Measurements from ENCODE around the gene RNF208. TPM values are rescaled to one million over a fixed set of nuclear protein-coding genes. Genes with fewer than 3 reads are reported as not detected.

Gene RNF208
- total RNA-seq, 4 donors from 2014 or later: 1.2 to 4.2 (median 2.4) TPM

DNA sequence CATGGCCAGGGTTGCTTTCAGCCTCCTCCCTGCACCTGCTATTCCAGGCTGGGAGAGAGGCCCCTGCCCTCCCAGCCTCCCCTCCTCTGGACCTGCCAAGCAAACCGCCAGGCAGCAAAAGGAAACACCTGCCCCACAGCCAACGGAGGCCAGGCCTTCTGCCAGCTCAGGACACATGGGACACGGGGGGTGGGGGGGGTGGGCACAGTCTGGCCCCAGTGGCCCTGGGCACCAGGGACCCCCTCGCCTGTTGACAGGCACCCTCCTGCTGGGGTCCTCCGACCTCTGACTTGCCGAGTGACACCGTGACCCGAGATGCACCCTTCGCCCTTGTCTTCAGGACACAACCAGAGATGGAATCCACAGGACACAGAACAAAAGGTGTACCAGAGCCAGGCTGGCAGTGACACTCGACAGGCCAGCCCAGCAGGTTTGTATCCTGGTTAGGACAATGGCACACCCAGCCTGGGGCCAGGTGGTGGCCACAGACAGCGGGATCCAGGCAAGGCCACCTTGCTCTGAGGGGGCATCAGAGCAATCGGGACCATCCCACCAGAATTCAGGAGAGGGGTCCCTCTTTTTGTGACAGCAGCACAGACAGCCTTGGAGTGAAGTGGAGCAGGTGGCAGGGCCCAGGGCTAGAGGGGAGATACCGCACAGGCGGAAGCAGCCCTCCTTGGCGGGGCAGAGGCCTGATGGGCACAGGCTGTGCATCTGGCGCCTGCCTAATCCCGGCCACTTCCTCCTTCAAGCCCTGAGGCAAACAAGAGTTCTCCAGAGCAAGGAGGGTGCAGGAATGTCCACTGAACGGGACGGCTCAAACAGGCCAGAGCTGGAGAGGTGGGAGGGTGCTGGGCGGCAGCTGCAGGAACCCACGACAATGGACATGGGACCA lies 48.9 kb downstream of the RNF208 start:
- WGBS: 52% methylated on average over 8 of the region's 21 CpGs
- Histone ChIP-seq H3K27me3 (peaks cover 6 to 61% (median 24%) of the 10 kb centered on the region in 4 donors), H3K36me3 (peaks cover 0 to 14% (median 9%) of the 10 kb centered on the region in 4 donors), H3K27ac (replicated peaks in 1 of 4) (no peak overlapping the region), H3K9me3 (no peaks in the 10 kb centered on the region), H3K4me1 (peaks cover 18 to 30% (median 24%) of the 10 kb centered on the region in 4 donors), H3K4me3 (no peak overlapping the region)
- DNase-seq (ENCODE audit: extremely low spot score): no peak
- TF ChIP-seq, protein P1, sequence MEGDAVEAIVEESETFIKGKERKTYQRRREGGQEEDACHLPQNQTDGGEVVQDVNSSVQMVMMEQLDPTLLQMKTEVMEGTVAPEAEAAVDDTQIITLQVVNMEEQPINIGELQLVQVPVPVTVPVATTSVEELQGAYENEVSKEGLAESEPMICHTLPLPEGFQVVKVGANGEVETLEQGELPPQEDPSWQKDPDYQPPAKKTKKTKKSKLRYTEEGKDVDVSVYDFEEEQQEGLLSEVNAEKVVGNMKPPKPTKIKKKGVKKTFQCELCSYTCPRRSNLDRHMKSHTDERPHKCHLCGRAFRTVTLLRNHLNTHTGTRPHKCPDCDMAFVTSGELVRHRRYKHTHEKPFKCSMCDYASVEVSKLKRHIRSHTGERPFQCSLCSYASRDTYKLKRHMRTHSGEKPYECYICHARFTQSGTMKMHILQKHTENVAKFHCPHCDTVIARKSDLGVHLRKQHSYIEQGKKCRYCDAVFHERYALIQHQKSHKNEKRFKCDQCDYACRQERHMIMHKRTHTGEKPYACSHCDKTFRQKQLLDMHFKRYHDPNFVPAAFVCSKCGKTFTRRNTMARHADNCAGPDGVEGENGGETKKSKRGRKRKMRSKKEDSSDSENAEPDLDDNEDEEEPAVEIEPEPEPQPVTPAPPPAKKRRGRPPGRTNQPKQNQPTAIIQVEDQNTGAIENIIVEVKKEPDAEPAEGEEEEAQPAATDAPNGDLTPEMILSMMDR (IDR thresholded peaks at IDR 0.05): no peak
- TF ChIP-seq EP300 (IDR thresholded peaks at IDR 0.05) (no peak), POLR2A (IDR thresholded peaks at IDR 0.05; ENCODE audit: low read depth) (no peak), POLR2AphosphoS5 (IDR thresholded peaks at IDR 0.05) (no peak)
- intact Hi-C loops (cut with DNase I): no loop called here

DNA sequence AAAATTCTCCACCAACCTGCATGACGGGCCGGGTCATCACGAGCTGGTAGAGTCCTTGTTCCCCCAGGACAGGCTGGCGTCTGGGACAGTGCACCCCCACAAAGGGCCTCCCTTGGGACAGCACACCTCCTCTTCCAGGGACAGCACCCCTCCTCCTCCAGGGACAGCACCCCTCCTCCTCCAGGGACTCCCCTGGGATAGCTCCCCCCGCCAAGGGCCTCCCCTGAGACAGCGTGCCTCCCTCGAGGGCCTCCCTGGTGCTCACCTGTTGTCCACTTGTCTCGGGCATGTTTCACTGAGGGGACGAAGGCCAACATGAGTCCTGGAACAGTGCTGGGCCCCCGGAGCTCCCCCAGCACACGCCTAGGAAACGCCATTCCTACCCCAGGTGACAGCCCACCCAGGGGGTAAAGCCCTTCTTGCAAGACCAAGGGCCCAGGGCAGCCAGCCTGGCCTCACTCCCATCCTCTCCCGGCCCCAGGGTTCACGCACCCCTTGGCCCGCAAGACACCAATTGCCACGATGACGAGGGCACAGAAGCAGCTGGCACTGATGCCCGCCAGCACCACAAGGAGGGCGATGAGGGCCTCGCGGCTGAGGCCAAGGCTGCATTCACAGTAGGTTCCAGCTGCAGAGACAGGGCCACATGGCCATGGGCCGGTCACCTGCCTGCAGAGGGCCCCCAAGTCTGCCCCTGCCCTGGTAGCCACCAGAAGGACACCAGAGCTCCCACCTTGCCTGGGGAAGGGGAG lies 50.7 kb downstream of the RNF208 start:
- H3K27me3 ChIP-seq: peaks cover 6 to 79% (median 43%) of the 10 kb centered on the region in 4 donors
- WGBS: 89% methylated on average over 17 of the region's 22 CpGs

DNA sequence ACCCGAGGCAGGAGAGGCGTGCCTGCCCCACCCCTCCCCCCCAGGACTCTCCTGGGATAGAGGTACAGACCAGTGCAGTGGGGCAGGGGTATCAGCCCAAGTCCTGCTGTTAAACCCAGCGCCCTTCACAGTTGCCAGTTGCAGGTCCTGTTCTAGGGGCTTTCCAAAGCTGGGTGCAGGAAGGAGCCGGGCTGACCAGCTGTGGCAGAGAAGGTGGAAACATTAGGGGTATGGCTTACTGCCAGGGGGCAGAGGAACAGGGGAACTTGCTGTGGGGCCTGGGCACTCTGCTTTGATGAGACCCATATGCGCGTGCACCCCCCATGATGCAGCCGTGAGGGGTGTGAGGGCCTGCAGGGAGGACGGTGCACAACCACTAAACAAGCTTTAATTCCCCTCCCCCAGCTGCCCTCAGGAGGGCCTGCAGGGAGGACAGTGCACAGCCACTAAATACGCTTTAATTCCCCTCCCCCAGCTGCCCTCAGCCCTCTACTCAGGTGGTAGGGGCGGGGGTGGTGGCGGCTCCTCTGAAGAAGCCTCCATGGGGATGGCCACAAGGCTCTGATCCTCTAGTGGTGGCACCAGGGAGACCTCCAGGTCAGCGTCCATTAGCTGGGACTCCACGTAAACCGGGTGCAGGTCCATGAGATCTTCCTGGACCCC lies 51.4 kb downstream of the RNF208 start:
- Histone ChIP-seq H3K4me3 (no peak overlapping the region), H3K9me3 (no peaks in the 10 kb centered on the region), H3K27me3 (peaks cover 6 to 86% (median 50%) of the 10 kb centered on the region in 4 donors), H3K4me1 (peaks cover 27 to 46% (median 33%) of the 10 kb centered on the region in 4 donors), H3K36me3 (no peaks in the 10 kb centered on the region), H3K27ac (replicated peaks in 1 of 4) (no peak overlapping the region)
- no peak for DNase-seq (ENCODE audit: extremely low spot score)
- intact Hi-C loops (cut with DNase I): no loop called here
- no peak for TF ChIP-seq POLR2AphosphoS5 (IDR thresholded peaks at IDR 0.05)
- TF ChIP-seq POLR2A (IDR thresholded peaks at IDR 0.05; ENCODE audit: low read depth): no peak
- no peak for TF ChIP-seq EP300 (IDR thresholded peaks at IDR 0.05)
- TF ChIP-seq, protein P1 (IDR thresholded peaks at IDR 0.05): no peak
- 34% methylated on average over 10 of the region's 14 CpGs for WGBS

More for the DNA sequence above, 50.7 kb downstream of the RNF208 start:
- Histone ChIP-seq H3K27ac (replicated peaks in 1 of 4) (no peak overlapping the region), H3K36me3 (no peaks in the 10 kb centered on the region), H3K4me3 (no peak overlapping the region), H3K4me1 (peaks cover 27 to 46% (median 33%) of the 10 kb centered on the region in 4 donors), H3K9me3 (no peaks in the 10 kb centered on the region)
- no peak for DNase-seq (ENCODE audit: extremely low spot score)
- intact Hi-C loops (cut with DNase I): no loop called here
- TF ChIP-seq EP300 (IDR thresholded peaks at IDR 0.05): no peak
- no peak for TF ChIP-seq POLR2AphosphoS5 (IDR thresholded peaks at IDR 0.05)
- TF ChIP-seq, protein P1 (IDR thresholded peaks at IDR 0.05): no peak
- TF ChIP-seq POLR2A (IDR thresholded peaks at IDR 0.05; ENCODE audit: low read depth): no peak

Other genes with a start within 250 kb of the RNF208 start
- 10 to 100 TPM; 10.4 to 77.9 (median 51.6) TPM for gene PTGDS, start 244.7 kb downstream of the RNF208 start, total RNA-seq
- under 1 TPM in 3 of 4 donors, not detected in 1; 0.11 to 0.42 (median 0.39) TPM for gene LCNL1, start 239.2 kb downstream of the RNF208 start, total RNA-seq
- 10 to 100 TPM; 28.8 to 39.9 (median 37.8) TPM for gene PAXX, start 229.8 kb downstream of the RNF208 start, total RNA-seq
- gene CLIC3, start 225.7 kb downstream of the RNF208 start, total RNA-seq: 1 to 10 TPM in 2 of 4 donors, not detected in 2; 1.4 to 2.5 TPM
- 10 to 100 TPM; 17.4 to 30.9 (median 21.6) TPM for gene ABCA2, start 194.0 kb downstream of the RNF208 start, total RNA-seq
- gene FUT7, start 190.2 kb downstream of the RNF208 start, total RNA-seq: under 1 TPM in 2 of 4 donors, not detected in 2; 0.32 to 0.83 TPM
- 100 to 1,000 TPM in 2 of 4 donors, 10 to 100 TPM in 2; 45.3 to 119 (median 91.5) TPM for gene NPDC1, start 176.1 kb downstream of the RNF208 start, total RNA-seq
- gene ENTPD2, start 168.2 kb downstream of the RNF208 start, total RNA-seq: 1 to 10 TPM in 2 of 4 donors, under 1 TPM in 2; 0.42 to 1.2 (median 1.0) TPM
- gene SAPCD2, start 151.7 kb downstream of the RNF208 start, total RNA-seq: under 1 TPM in 3 of 4 donors, not detected in 1; 0.17 to 0.40 (median 0.26) TPM
- 1 to 10 TPM; 3.6 to 5.8 (median 5.0) TPM for gene UAP1L1, start 144.7 kb downstream of the RNF208 start, total RNA-seq
- 10 to 100 TPM; 22.4 to 36.6 (median 27.0) TPM for gene MAN1B1, start 135.3 kb downstream of the RNF208 start, total RNA-seq
- 100 to 1,000 TPM in 2 of 4 donors, 10 to 100 TPM in 2; 90.1 to 121 (median 104) TPM for gene DPP7, start 107.5 kb downstream of the RNF208 start, total RNA-seq
- under 1 TPM in 3 of 4 donors, not detected in 1; 0.11 to 0.50 (median 0.19) TPM for gene GRIN1, start 83.1 kb downstream of the RNF208 start, total RNA-seq
- gene LRRC26, start 52.2 kb downstream of the RNF208 start, total RNA-seq: not detected
- not detected for gene TMEM210, start 50.2 kb downstream of the RNF208 start, total RNA-seq
- 10 to 100 TPM; 18.7 to 28.7 (median 25.1) TPM for gene ANAPC2, start 33.7 kb downstream of the RNF208 start, total RNA-seq
- gene SSNA1, start 33.6 kb downstream of the RNF208 start, total RNA-seq: 10 to 100 TPM; 58.2 to 99.5 (median 76.7) TPM
- 10 to 100 TPM in 1 of 4 donors, 1 to 10 TPM in 3; 4.1 to 12.6 (median 7.7) TPM for gene TPRN, start 21.5 kb downstream of the RNF208 start, total RNA-seq
- gene TMEM203, start 16.6 kb downstream of the RNF208 start, total RNA-seq: 10 to 100 TPM; 28.8 to 45.8 (median 34.8) TPM
- 10 to 100 TPM in 1 of 4 donors, 1 to 10 TPM in 3; 6.5 to 12.3 (median 8.0) TPM for gene NDOR1, start 16.5 kb downstream of the RNF208 start, total RNA-seq
- gene CYSRT1, start 2.9 kb upstream of the RNF208 start, total RNA-seq: under 1 TPM in 3 of 4 donors, not detected in 1; 0.33 to 0.45 (median 0.40) TPM
- not detected for gene RNF224, start 5.3 kb upstream of the RNF208 start, total RNA-seq
- gene SLC34A3, start 8.7 kb upstream of the RNF208 start, total RNA-seq: not detected
- gene TUBB4B, start 19.0 kb upstream of the RNF208 start, total RNA-seq: 100 to 1,000 TPM; 227 to 469 (median 304) TPM
- not detected for gene STPG3, start 29.0 kb upstream of the RNF208 start, total RNA-seq
- 10 to 100 TPM; 26.6 to 73.2 (median 48.8) TPM for gene NELFB, start 33.1 kb upstream of the RNF208 start, total RNA-seq
- gene TOR4A, start 55.5 kb upstream of the RNF208 start, total RNA-seq: 1 to 10 TPM; 5.0 to 9.2 (median 7.3) TPM
- 10 to 100 TPM in 1 of 4 donors, 1 to 10 TPM in 3; 2.9 to 10.3 (median 7.2) TPM for gene NRARP, start 80.0 kb upstream of the RNF208 start, total RNA-seq
- gene EXD3, start 200.9 kb upstream of the RNF208 start, total RNA-seq: 10 to 100 TPM in 3 of 4 donors, 1 to 10 TPM in 1; 8.3 to 22.3 (median 14.2) TPM
- 1 to 10 TPM; 2.1 to 4.0 (median 3.0) TPM for gene NOXA1, start 201.2 kb upstream of the RNF208 start, total RNA-seq
- not detected for gene ENTPD8, start 219.1 kb upstream of the RNF208 start, total RNA-seq
- 10 to 100 TPM; 41.9 to 71.0 (median 58.9) TPM for gene NSMF, start 237.1 kb upstream of the RNF208 start, total RNA-seq

Measured in esophagus muscularis mucosa (tissue), 4 donors.